GM21717 (cell line): Measurements from ENCODE around the gene ZNF473.

Experiments
- ATAC-seq: cut with Tn5 transposase; IDR thresholded peaks from one replicate; pipeline ENCODE4 v1.9.1; 2021; ENCODE audit warnings: mild to moderate bottlenecking, moderate library complexity; ENCODE audit not compliant: unreplicated experiment

Gene ZNF473

DNA sequence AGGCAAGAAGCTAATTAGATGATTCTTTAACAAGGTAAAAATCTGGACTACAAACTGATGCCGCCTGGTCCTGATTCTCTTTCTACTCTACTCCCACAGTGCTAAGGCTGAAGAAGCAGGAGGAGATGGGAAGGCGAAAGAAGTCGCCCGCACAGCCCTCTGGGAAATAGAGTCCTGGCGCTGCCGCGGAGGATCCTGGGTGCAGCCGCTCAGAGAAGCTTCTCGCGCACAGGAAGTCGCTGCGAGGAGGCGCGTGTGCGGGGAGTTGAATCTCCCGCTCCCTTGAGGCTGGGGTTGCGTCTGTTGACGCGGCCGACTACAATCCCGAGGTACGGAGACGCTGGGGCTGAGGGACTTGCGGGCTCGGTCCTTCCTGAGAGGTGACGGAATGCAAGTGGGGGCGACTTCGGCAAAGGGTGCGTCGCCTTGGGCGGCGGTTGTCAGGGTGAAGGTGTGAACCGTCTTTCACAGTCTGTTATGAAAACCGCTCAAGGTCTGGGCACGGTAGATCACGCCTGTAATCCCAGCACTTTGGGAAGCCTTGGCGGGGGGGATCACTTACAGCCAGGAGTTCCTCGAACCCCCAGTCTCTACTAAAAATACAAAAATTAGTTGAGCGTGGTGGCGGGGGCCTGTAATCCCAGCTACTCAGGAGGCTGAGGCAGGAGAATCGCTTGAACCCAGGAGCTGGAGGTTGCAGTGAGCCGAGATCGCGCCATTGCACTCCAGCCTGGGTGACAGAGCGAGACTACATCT is at the start of gene ZNF473:
ZNF473 (plus strand) TSS at position 212 of the 756 bp plus-strand sequence. CDS start 5,078 bp downstream, outside the sequence.
- peak; percentile 56 for ATAC-seq

DNA sequence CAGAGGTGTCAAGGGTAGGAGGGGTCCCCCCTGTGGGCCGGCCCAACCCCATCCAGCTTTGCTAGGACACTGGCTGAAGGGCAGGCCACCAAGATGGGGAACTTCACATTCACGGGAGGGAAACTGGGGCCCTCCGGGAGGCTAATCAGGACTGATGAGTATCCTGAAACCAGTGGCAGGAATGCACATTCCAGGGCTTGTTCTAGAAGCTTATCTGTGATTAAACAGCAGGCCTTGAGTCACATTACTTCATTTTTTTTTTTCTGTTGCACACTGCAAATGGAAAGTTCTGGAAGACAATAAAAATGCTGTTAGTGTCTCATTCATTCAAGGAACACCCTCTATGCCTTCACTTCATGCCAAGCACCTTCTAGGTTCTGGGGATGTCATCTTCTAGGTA is 49.3 kb upstream of the ZNF473 start:
- no peak for ATAC-seq

DNA sequence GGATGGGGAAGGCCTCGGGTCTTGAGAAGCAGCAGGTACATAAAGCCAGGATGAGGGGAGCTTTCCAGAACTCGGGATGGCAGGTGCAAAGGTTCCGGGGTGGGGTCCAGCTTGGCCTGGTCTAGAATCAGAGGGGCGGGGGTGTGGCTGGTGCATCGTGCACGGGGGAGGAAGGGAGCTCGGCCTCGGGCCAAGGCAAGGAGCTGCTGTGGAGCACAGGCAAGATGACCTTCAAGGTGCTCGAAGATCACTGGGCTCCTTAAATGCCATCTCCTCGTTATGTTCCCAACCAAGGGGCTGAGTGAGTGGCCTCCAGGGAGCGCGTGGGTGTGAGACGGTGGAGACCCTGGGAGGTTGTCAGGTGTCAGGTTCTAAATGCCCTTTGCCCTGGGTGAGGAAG is 48.7 kb upstream of the ZNF473 start:
- ATAC-seq = no peak

DNA sequence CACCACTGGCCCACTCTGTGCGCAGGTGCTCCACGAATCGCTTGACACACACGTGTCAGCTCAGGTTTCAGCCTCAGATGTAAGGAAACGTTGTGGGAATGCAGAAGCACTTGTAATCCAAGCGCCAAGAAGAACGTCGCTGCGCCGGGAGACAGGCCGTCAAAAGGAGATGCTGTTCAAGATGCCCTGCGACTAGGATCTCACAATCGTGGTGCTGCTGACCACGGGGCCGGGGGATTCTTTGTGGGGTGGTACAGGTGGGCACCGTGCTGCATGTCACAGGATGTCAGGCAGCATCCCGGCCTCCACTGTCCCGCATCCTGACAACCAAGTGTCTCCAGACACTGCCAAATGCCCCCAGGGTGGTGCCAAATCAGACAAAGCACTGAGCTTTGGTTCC is 47.9 kb upstream of the ZNF473 start:
- no peak for ATAC-seq

GRCh38 chr19:49978324-49978723 is 47.5 kb upstream of the ZNF473 start:
- ATAC-seq = no peak

GRCh38 chr19:49981603-49982593 is 43.9 kb upstream of the ZNF473 start:
- ATAC-seq = no peak

DNA sequence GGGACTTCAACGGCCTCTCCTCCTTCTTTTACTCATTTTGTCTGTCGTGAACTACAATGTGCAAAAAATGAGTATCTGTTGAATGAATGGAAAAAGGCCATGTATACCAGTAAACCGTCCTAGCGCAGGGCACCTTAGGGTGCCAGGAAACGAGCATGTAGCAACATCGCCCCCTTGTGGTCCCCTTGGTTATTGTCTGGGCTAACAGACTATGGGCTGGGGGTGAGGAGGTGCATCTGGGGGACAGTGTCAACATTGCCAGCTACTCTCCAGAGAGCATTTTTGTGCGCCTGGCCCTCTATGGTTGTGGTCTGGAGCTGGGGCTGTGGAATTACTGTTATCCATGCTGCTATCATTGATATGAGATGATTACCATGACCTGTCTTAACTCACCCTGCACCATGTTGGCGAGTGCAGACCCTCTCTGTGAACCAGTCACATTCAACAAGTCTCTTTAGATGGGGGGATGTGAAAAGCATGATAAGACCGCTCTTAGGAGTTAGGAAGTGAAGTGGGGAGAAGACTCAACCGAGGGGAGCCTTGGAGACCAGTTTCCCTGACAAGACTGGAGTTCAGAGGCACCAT is 42.1 kb upstream of the ZNF473 start:
- no peak for ATAC-seq

DNA sequence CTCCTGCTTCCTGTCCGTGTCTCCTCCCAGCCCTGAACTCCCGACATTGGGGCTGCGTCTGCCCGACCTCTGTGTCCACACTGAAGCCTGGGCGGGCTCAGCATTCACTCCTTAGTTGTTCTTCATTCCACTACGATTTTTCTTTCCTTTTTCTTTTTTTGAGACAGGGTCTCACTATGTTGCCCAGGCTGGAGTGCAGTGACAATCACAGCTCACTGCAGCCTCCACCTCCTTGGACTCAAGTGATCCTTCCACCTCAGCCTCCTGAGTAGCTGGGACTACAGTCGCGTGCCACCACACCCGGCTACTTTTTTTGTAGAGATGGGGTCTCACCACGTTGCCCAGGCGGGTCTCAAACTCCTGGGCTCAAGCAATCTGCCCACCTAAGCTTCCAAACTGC is 41.3 kb upstream of the ZNF473 start:
- no peak for ATAC-seq

GRCh38 chr19:49985871-49986270 is 39.9 kb upstream of the ZNF473 start:
- no peak for ATAC-seq

DNA sequence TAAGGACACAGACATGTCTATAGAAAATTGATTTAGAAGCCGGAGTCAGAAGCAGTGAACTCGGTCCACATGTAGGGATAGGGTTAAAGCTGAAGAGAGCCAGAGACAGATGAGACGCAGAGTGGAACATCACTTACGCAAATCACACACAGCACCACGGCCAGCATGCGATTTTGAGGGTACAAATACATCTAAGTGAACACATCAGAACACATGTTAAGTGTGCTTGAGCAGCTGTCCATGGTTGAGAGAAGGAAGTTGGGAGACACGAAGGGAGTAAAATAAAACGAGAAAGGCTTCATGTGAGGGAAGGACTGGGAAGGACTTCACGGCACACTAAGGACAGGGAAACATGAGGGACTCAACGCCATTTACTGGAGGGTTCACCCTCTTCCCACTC is 39.5 kb upstream of the ZNF473 start:
- ATAC-seq = no peak

- no peak for ATAC-seq
Measured at GRCh38 chr19:49987159-49987698, 38.6 kb upstream of the ZNF473 start.

- no peak for ATAC-seq
Measured at GRCh38 chr19:49988007-49988406, 37.8 kb upstream of the ZNF473 start.

GRCh38 chr19:49988433-49988832 is 37.4 kb upstream of the ZNF473 start:
- ATAC-seq = no peak

- no peak for ATAC-seq
Measured at GRCh38 chr19:49997709-49998108, 28.1 kb upstream of the ZNF473 start.

DNA sequence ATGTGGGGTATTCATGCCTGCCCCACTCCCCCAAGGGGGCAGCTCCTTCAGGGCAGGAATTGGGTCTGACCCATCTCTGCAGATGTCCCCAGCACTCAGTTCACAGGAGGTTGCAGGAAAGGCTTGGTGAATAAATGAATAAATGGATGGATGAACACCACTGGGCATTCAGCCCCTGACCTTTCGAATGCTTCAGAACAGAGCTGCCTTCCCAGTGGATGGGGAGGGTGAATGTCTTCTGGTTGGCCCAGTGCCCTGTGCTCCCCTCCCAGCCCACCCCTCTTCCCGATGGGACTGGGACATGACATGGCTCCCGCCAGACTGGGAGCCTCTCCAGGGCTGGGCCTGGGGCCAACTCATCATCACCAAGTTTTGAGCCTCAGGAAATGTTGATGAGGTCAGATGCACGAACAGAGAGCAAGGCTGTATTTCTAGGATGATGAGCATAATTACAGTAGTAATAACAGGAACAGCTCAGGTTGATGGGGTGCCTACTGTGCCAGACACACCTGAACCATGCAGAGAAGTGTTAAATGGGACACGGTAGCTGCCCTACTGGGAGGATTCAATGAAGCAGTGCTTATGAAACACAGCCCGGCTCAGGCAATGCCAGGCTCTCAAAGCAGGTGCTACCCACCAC is 26.3 kb upstream of the ZNF473 start:
- ATAC-seq = no peak

GRCh38 chr19:50000038-50000840 is 25.6 kb upstream of the ZNF473 start:
- no peak for ATAC-seq

GRCh38 chr19:50000841-50001557 is 24.8 kb upstream of the ZNF473 start:
- ATAC-seq = no peak

DNA sequence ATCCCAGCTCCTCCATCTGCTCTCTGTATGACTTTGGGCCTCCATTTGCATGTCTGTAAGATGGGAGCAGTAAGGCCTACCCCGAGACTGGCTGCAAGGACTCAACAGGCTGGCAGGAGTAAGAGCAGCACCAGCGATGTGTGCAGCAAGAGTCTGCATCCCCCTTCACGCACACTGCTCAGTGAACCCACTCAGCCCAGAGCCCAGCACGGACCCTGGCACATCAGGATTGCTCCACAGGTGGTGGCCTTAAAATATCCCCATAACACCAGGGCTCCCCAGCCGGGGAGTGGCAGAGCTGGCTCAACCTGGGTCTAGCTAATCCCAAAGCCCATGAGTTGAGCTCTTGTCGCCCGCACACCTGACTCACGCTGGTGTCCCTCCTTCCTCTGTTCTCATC is 24.0 kb upstream of the ZNF473 start:
- ATAC-seq = no peak

- no peak for ATAC-seq
Measured at GRCh38 chr19:50002386-50002960, 23.3 kb upstream of the ZNF473 start.
